HuH-7.5 (cell line): Measurements from ENCODE around the gene CDC42EP4.
A peak's percentile ranks its signal among the peaks of the same experiment; 100 is the strongest.

Experiments
- DNase-seq: peaks from one replicate; pipeline ENCODE4 v3.0.0; 2011; ENCODE audit warnings: low spot score

CDC42EP4 gene, protein sequence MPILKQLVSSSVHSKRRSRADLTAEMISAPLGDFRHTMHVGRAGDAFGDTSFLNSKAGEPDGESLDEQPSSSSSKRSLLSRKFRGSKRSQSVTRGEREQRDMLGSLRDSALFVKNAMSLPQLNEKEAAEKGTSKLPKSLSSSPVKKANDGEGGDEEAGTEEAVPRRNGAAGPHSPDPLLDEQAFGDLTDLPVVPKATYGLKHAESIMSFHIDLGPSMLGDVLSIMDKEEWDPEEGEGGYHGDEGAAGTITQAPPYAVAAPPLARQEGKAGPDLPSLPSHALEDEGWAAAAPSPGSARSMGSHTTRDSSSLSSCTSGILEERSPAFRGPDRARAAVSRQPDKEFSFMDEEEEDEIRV

DNA sequence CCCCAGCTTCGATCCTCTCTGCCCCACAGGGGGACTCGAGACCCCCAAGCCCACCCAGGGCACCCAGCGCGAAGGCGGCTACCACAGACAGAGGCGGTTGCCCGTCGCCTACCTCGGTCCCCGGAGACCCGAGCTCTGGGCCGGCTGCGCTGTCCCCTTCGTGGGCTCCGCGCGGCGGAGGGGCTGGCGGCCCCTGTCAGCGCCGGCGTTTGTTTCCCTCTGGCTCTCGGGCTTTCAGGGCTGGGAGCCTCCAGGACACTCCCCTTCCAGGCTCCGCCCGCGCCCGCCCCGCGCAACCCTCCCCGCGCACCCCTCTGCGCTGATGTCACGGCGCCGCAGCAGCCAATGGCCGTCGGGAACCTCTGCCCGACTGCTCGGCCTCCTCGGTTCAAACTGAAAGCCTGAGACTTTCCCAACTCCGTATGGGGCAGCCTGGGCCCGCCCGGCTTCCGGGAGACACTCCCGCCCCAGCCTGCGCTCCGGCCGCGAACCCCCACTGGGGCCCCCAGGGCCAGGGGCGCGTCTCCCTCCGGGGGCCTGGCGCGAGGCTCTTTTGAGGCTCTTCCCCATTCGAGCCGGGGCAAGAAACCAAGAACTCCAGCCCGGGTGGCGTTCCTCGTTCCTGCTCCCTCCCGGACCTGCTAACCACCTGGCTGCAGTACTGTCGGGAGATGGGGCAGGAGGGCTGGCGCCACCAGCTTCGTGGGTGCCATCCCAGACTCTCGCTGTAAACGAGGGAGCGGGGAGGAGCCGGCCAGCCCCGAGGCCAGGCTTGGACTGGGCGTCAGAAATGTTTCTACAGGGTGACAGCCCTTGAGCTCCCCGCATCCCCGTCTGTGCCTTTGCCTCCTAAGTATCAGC, at the start of gene CDC42EP4:
Gene CDC42EP4, minus strand, starts transcription at position 221 of the 861 bp plus-strand sequence. CDS start 25,501 bp downstream, outside the sequence.
- DNase-seq: peak; percentile 78

DNA sequence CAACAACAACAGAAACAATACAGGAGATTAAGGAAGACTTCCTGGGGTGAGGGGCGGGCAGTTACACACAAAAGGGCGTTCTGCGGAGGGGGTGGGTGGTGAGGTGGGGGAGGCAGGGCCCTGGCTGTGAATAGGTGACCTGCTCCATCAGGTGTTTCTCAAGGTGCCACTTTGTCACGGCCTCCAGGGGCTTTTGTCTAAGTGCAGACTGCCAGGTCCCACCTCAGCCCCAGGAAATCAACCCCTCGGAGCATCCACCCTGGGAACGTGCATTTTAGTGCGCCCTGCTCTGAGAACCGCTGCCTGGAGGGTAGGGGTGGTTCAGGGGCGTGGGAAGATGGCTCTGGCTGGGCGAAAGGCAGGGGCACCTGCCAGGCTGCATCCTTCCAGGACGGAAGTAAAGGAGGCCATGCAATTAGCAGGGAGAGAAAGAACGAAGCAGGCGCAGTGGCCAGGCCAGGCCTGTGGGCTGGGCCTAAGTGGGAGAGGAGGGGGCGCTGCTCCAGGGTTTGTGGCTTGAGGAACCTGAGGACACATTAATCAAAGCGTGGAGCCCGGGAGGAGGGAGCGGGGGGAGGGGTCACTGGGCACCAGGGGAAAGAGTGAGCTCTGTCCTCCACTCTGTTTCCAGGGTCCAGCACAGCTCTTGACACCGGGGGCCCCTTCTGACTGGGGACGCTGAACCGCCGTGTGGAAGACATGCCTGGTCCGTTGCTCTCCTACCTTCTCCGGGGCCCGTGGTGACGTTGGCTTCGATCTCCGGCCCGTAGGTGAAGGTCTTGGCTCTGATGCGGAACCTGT, 49.4 kb upstream of the CDC42EP4 start:
- no peak for DNase-seq

DNA sequence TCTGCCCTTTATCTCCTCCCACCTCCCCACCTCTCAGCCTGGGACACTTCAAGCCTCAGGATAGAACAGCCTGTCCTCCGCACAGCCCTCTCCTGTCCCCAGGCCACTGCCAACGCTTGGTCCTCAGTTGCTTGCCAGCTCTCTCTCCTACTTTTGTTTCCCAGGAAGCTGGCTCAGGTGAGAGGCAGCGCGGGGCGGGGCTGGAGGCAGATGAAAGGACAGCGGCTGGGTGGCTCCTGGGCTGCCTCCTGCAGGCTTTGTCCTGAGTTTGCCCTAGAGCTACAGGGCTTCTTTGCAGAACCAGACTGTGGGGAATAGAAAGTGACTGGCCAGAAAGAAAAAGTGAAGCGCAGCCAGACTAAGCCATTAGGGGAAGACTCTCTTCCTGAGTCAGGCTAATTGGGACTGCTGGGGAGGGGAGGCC, 48.2 kb upstream of the CDC42EP4 start:
- DNase-seq: peak; percentile 63

DNA sequence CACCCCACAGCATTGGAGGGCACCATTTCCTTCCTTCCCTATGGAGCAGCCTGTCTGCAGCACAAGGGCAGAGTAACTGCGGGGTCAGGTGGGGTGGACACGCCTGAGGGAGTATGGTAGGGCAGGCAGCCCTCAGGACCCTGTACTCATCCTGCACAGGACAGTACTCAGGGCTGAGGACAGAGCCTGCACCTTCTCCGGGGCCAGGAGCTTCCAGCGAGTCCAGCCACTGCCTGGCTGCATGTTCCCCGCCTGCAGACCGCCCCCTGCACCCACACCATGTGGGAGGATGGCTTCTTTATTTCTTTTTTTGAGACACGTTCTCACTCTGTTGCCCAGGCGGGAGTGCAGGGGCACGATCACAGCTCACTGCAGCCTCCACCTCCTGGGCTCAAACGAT, 47.6 kb upstream of the CDC42EP4 start:
- no peak for DNase-seq

DNA sequence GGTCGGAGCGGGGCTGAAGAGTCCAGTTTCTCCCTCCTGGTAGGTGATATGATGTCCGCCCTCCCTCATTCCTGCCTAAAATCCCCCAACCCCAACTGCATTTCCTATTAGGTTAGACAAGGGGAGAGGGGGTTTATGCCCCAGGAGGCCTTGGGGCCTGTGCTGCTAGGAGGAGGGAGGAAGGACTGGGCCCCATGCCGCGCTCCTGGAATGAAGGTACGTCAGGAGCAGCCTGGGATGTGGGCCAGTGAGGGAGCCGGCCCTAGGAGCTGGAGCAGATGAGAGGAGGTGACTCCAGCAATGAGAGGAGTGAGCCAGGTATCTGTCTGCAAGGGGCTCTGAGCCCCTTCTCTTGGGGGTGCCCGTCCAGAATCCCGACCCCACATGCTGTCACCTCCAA, 46.9 kb upstream of the CDC42EP4 start:
- no peak for DNase-seq

DNA sequence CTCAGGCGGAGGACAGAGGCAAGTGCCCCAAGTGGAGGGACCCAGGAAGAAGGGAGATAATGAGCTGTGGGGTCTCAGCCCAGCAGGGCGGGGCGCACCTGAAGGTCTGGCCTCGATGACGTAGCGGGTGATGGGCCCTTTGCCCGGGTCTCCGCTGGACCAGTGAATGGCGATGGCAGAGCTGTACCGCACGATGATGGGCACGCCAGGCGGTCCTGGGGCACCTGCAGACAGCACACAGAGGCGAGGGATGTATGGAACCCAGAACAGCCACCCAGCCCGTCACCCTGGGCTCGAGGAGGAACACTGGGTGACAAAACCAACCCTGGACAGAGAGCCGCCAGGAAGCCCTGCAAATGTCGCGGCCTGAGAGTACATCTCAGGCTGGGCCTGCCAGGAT, 46.2 kb upstream of the CDC42EP4 start:
- DNase-seq: no peak

DNA sequence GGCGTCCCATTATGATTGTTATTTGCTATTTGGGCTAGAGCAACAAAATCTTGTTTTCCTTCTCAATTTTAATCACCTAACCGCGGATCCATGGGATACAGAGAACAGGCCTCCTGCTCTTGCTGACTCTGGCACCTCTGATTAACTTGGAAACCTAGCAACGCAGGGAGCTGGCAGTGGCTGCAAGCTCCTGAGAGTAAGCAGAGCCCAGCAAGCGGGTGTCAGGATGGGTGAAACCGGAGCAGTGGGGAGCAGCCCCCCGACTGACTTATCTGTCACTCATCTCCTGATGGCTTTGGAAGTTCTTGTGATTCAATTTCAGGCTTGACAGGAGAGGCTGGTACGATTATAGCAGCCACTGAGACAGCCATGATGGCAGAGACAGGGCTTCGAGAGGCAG, 45.5 kb upstream of the CDC42EP4 start:
- DNase-seq: no peak

DNA sequence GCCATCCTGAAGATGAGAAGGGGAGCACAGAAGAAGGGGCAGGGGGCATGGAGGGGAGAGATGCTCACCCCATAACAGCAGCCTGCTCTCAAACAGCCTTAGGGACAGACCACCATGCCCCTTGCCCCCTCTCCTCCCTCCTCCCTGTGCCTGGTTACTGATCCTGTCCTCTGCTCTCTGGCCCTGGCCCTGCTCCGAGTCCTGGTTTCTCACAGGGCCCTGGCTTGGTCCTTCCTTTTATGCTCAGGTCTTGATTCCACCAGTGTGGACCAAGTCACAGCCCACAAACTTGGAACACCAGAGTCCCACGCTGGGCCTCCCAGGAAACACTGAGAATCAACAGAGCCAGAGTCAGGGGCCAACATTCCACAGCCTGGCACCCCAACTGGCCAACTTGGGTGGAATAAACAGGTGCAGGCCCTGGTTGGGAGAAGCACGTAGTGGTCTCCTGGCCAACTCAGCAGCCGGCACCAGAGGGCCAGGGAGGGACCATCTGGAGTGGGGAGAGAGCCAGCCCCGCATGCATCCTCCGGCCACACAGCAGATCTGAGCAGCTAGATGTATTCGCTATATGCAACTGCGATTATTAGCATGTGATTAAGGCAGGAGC, 44.9 kb upstream of the CDC42EP4 start:
- DNase-seq: no peak

DNA sequence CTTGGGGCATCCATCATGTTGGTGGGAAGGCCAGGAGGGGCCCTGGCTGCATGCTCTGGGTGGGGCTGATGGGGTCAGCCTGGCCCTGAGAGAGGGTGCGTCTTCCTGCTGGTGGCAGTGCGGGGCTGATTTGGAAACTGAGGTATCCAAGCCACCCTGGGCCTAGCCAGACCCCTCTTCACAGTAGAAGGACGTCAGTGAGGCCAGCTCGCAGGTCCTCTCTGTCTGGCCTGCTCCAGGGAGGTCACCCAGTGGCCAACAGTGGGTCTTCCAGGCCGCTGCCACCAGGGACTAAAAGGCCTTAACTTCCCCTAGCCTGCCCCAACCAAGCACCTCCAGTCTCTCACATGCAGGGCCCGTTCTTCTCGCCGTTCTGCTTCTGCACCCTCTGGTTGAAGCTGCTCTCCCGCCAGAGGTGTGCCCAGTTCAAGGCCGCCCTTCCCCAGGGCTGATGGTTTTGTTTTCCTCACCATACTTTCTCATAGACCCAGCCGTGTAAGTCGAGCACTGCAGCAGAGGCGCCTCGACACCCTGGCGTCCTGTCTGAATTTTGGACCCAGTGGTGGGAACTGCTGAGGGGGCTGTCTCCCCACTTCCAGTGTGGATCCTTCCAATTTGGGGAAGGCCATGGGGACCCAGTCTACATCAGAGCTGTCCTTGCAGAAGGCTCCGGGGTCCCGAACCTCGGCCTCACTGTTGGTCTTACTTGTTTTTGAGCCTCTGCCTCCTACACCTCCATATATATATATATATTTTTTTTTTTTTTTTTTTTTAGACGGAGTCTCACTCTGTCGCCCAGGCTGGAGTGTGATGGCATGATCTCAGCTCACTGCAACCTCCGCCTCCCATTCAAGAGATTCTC, 42.9 kb upstream of the CDC42EP4 start:
- no peak for DNase-seq

DNA sequence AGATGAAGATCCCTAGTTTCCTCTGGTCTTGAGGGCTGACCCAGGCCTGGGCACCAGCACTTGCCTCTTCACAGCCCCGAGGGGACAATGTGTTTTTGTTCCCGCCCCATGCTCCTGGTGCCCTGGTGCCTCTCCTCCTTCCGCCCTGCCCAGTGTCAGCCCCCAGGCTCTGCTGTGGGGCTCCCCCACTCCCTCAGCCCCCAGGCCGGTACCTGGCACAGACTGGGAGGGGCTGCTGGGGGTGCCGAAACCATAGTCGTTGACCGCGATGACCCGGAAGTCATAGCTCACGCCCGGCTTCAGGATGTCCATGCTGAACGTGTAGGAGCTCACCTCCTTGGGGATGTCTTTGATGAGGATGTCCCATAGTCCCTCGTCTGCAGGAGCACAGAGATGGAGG, 40.5 kb upstream of the CDC42EP4 start:
- no peak for DNase-seq

DNA sequence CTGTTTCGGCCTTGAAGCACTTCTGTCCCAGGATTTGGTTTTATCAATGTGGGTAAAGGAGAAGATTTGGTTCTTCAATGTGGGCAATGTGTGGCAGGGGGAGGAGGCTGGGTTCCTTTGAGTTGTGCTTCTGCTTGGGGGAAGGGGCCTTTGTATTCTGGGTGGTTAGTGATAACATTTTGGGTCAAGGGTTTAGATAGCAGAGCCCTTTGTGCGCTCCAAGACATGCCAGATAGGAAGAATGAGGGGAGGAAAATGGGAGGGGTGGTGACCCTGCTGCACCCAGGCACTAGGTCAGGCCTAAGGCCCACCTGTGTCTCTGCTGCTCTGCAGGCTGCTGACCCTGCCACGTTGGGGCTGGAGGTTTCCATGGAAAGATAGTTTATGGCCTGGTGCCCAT, 40.0 kb upstream of the CDC42EP4 start:
- DNase-seq: no peak

DNA sequence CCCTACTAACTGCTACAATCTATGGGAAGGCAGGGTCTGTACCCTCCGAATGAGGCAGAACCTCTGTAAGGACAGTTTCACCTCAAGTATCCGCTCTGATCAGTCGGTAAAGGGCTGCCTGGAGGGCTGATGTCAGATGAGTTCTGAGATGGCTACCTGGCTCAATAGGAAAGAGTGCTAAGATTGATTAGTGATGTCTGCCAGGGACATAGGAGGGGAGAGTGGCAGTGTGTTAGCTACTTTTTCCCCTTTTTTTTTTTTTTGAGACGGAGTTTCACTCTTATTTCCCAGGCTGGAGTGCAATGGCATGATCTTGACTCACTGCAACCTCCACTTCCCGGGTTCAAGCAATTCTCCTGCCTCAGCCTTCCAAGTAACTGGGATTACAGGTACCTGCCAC, 39.1 kb upstream of the CDC42EP4 start:
- no peak for DNase-seq

DNA sequence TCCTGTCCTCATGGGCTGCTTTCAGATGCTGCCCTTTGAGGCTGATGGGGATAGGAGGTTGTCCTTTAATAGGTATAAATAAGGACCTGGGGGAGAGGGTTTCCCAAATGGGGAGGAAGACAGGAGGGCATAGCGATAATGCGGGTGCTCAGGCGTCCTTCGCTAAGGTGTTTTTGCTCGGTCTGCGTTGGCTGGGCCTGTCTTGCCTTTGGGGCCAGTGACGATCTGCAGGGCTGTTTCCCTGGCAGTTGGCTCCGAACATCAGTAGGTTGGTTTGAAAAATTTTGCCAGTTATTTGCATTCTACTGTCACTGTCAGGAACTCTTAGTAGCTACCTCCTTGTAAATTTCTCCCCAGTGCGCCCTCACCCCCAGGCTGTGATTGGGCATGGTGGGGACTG, 37.8 kb upstream of the CDC42EP4 start:
- DNase-seq: no peak

DNA sequence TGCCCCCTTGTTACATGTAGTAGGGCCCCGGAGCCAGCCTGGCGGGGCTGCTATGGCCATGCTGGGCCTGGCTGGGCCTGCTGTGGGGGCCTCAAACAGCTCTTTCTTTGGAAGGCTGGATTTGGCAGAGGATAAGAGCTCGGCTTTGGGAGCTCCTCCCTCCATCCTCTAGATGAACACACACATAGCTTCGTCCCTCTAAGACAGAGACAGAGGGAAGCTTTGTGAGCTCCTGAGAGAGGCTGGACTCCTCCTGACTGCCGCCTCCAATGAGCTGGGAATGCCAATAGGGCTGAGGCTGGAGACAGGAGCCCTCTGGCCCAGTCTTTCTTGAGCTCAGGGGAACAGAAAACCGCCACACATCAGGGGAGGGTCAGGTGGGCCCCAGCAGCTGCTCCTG, 37.3 kb upstream of the CDC42EP4 start:
- DNase-seq: no peak

DNA sequence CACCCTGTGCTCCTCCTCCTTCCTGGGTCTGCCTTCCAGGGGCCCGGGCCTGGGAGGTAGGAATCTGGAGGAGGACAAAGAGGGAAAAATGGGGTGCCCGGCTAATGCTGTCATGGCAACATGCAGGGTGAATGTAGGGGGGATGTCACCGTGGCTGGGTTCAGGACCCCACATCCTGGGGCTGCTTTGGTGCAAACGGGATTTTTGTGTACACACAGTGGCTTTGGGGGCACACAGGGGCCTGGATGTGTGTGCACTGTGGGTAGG, 37.0 kb upstream of the CDC42EP4 start:
- no peak for DNase-seq

DNA sequence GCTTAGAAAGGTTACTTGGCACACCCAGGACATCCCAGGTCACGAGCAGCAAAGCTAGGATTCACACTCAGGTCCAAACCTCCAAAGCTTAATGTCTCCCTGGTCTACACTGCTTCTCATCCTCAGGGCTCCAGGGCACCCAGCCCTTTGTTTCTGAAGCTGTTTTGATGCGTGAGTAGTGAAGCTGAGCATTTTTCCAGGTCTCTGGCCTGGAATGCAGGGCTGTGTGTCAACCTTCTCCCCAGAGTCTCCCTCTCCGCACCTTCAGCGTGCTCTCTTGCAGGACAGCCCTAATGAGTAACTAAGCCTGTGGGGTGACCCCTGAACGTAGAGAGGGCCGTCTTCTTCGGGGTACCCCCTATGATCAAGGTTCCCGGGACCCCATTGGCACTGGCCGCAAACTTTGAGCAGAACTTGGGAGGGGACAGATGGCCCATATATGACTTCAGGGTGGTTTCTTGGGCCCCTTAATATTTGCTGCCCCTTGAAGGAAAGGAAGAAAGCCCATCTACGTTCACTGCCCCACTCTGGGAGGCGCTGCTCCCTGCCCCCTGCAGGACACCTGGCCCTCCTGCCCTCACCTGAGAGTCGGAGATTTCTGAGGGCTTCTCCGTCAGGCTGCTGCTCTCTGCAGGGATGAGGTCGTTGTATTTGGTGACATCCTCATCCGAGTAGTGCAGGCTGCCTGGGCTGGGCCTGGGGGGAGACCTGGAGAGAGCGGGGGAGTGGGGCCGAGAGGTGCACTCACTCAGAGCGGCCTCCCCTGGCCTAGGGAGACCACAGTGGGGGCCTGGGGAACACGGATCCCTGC, 36.4 kb upstream of the CDC42EP4 start:
- no peak for DNase-seq

DNA sequence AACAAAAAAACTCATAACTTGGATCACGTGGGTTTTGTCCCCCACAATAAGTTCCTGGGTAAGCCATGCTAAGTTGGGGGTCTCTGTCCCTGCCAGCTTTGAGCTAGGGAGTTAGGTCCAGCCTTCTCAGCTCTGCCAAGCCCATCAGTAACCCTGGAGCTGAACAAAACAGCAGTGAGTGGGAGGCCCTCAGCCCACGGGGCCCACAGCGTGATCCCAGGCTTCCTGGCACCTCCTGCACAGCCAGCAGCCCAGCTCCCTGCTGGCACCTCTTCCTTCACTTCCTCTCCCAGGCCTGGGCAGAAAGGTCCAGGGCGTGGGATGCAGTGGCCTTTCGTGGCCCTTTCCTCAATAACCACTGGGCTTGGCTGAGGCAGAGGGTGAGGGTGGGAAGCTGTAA, 35.5 kb upstream of the CDC42EP4 start:
- DNase-seq: no peak

DNA sequence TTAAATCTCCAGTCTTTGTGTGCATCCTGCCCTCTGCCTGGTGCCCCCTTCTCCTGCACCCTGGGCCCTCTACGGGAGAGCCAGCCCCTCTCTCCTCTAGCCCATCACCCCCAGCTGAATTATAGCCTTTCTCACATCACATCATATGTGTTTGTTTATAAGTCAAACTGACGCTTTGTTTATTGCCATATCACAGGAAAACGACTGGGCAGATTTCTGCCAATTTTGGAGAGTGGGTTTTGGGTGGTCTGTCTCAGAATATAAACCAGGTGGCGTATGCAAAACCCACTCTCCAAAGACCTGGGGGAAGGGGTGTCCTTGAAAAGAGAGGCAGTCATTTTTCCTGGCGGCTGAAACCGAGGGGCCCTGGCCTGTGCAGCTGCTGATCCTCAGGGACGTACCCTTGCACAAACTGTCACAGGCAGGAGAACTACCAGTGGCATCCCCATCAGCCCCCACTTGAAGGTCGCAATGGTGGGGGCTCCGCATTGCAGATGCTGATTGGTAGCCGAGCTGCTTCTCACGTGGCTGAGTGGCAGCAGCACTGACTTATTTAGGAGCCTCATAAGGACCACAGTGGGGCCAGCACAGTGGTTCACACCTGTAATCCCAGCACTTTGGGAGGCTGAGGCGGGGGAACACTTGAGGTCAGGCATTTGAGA, 34.8 kb upstream of the CDC42EP4 start:
- DNase-seq: no peak

DNA sequence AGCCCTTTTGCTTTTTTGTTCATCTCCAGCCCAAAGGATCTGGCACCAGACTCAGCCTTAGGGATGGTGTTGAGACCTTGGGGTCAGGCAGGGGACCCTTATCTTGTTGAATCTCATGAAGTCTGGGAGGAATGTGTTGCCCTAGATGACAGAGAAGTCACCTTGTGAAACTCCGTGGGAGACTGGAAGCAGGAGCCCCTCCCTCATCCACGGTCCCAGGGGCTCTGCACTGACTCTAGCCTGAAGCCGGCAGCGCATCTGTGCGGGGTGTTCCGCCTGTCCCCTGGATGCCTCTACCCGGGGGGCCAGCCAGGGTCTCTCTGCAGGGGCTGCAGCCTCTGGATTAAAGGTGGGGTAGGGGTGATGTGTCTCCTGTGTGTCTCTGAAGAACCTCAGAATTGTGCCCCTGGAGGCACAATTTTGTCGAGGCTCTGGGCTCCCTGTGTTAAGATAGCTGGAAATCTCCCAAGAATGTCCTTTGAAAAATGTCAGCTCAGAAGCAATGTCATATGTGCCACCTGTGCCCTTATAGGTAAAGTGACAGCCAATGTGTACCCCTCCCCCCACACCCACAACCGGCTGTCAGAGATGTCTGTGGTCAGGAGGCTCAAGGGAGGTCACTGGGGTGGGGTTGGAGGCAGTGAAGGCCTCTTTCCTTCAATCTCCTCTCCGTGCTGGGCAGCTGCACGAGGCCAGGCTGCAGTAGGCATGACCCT, 32.1 kb upstream of the CDC42EP4 start:
- no peak for DNase-seq
